Vagina (tissue), 2 donors: Measurements from ENCODE around the gene MAN2B2.
"Not testable (repeated sequence)": the region's sequence is repeated elsewhere in the genome, so short reads cannot be mapped to it uniquely, and the experiment has no call there.

Experiments used
- POLR2A ChIP-seq, 2 donors: fragments of 450-650 bp; IDR thresholded peaks; one replicate each; pipeline ENCODE4 v1.6.1; 2017; ENCODE audit warnings: antibody characterized with exemption in 2 of 2, mild to moderate bottlenecking in 2 of 2, moderate library complexity in 2 of 2
- POLR2AphosphoS5 ChIP-seq, 2 donors: sonication (generic); formaldehyde crosslinking; IDR thresholded peaks; one replicate each; pipeline ENCODE4 v1.9.0; 2017; ENCODE audit warnings: antibody characterized with exemption in 2 of 2, mild to moderate bottlenecking in 2 of 2, low read depth in 1 of 2; ENCODE audit not compliant: insufficient read depth in 1 of 2
- TF ChIP-seq, protein P1 (sequence below), 3 experiments: fragments of 450-650 bp in 2 of 3; fragments of 200-600 bp in 1 of 3; sonication (generic) in 1 of 3; IDR thresholded peaks; one replicate each; pipeline ENCODE4 v1.5.1; 2017 to 2019; ENCODE audit warnings: antibody characterized with exemption in 3 of 3, mild to moderate bottlenecking in 2 of 3, moderate library complexity in 2 of 3

DNA sequence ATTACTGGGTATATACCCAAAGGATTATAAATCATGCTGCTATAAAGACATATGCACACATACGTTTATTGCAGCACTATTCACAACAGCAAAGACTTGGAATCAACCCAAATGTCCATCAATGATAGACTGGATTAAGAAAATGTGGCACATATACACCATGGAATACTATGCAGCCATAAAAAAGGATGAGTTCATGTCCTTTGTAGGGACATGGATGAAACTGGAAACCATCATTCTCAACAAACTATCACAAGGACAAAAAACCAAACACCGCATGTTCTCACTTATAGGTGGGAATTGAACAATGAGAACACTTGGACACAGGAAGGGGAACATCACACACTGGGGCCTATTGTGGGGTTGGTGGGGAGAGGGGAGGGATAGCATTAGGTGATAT, 80.3 kb downstream of the MAN2B2 start:
- TF ChIP-seq POLR2AphosphoS5 (IDR thresholded peaks at IDR 0.05; ENCODE audit: insufficient read depth in 1 of 2, low read depth in 1 of 2); POLR2A (IDR thresholded peaks at IDR 0.05): not testable (repeated sequence)
- TF ChIP-seq, protein P1, sequence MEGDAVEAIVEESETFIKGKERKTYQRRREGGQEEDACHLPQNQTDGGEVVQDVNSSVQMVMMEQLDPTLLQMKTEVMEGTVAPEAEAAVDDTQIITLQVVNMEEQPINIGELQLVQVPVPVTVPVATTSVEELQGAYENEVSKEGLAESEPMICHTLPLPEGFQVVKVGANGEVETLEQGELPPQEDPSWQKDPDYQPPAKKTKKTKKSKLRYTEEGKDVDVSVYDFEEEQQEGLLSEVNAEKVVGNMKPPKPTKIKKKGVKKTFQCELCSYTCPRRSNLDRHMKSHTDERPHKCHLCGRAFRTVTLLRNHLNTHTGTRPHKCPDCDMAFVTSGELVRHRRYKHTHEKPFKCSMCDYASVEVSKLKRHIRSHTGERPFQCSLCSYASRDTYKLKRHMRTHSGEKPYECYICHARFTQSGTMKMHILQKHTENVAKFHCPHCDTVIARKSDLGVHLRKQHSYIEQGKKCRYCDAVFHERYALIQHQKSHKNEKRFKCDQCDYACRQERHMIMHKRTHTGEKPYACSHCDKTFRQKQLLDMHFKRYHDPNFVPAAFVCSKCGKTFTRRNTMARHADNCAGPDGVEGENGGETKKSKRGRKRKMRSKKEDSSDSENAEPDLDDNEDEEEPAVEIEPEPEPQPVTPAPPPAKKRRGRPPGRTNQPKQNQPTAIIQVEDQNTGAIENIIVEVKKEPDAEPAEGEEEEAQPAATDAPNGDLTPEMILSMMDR (IDR thresholded peaks at IDR 0.05) = not testable (repeated sequence)
